GM06990 (cell line): ENCODE data around the gene ACOX3.
A peak's percentile ranks its signal among the peaks of the same experiment; 100 is the strongest.

ENCODE experiments used
- DNase-seq: peaks from one replicate; pipeline ENCODE4 v3.0.0-alpha.2; 2011; ENCODE audit not compliant: insufficient read length; ENCODE audit errors: extremely low read depth
- H3K27me3 ChIP-seq: replicated peaks from 2 replicates; pipeline ENCODE4 v1.6.0; 2011; ENCODE audit warnings: low read length; ENCODE audit not compliant: control insufficient read depth, insufficient read depth
- H3K36me3 ChIP-seq: 2 replicates; pipeline ENCODE4 v1.5.1; 2011; ENCODE audit warnings: low read length; ENCODE audit not compliant: control insufficient read depth, insufficient read depth
- H3K4me3 ChIP-seq: replicated peaks from 2 replicates; pipeline ENCODE4 v1.5.1; 2011; ENCODE audit warnings: low read depth, mild to moderate bottlenecking, control low read depth, low read length
- TF ChIP-seq, protein P1 (sequence below): IDR thresholded peaks from 2 replicates; pipeline ENCODE4 v1.5.1; 2011; ENCODE audit warnings: low read length, control low read depth, mild to moderate bottlenecking, inconsistent platforms; ENCODE audit not compliant: insufficient read depth, poor library complexity, severe bottlenecking

Gene ACOX3

GRCh38 chr4:8392591-8393190, 47.8 kb downstream of the ACOX3 start:
- Histone ChIP-seq H3K36me3 (peaks cover 22% of the 10 kb centered on the region), H3K27me3 (no peaks in the 10 kb centered on the region), H3K4me3 (no peak overlapping the region)
- DNase-seq: no peak
- TF ChIP-seq, protein P1, sequence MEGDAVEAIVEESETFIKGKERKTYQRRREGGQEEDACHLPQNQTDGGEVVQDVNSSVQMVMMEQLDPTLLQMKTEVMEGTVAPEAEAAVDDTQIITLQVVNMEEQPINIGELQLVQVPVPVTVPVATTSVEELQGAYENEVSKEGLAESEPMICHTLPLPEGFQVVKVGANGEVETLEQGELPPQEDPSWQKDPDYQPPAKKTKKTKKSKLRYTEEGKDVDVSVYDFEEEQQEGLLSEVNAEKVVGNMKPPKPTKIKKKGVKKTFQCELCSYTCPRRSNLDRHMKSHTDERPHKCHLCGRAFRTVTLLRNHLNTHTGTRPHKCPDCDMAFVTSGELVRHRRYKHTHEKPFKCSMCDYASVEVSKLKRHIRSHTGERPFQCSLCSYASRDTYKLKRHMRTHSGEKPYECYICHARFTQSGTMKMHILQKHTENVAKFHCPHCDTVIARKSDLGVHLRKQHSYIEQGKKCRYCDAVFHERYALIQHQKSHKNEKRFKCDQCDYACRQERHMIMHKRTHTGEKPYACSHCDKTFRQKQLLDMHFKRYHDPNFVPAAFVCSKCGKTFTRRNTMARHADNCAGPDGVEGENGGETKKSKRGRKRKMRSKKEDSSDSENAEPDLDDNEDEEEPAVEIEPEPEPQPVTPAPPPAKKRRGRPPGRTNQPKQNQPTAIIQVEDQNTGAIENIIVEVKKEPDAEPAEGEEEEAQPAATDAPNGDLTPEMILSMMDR: no peak

DNA sequence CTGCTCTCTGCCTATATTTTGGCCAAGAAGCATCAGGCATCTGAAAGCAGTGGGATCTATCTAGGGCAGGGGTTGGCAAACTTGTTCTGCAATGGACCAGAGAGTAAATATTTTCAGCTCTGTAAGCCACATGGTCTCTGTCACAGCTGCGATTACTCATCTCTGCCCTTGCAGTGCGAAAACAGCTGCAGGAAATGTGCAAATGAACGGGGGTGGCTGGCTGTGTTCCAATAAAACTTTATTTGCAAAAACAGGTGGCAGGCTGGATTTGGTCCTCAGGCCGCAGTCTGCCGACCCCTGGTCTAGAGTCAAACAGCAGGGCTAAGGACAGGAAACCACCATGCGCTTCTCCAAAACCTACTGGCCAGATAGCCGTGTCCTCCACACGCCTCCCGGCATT, 48.6 kb downstream of the ACOX3 start:
- Histone ChIP-seq H3K36me3 (peaks cover 27% of the 10 kb centered on the region), H3K4me3 (no peak overlapping the region), H3K27me3 (no peaks in the 10 kb centered on the region)
- TF ChIP-seq, protein P1: no peak
- peak; percentile 40 for DNase-seq

- peaks cover 33% of the 10 kb centered on the region for H3K36me3 ChIP-seq
- TF ChIP-seq, protein P1: no peak
- no peaks in the 10 kb centered on the region for H3K27me3 ChIP-seq
- H3K4me3 ChIP-seq: no peak overlapping the region
- DNase-seq: no peak
These were observed 49.5 kb downstream of the ACOX3 start for GRCh38 chr4:8391071-8391470.

DNA sequence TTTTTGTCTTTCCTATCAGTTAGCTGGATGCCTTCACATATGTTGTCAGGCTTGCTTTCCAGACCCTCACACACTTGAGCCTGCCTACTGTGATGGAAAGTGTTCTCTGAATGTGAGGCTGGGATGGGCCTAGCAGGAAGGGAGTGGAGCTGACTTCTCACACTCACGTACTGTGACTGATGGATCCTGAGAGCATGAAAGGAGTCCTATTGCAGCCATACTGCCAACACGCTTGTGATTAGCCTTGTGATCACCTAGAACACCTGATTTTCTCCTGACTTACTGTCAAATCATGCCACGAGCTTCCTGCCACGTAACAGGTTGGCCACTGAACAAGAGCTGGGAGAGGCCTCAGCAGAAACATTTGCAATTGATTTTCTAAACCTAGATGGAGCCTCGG, 49.9 kb downstream of the ACOX3 start:
- DNase-seq: no peak

DNA sequence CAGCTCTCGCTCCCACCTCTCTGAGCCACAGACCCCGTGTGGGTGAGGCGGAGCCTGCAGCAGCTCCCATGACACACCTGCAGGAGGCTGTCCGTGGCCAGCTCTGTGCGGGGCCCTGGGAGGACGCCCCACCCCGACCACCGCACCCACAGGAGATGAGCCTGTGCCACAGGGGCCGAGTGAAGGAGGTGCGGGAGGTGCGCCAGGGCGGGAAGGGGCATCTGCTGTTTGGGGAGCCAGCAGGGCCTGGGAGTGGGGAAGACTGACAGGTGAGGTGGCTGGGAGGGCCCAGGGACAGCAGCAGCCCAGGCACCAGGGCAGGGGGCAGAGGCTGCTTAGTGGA, 52.0 kb downstream of the ACOX3 start:
- peaks cover 29% of the 10 kb centered on the region for H3K36me3 ChIP-seq
- no peak overlapping the region for H3K4me3 ChIP-seq
- H3K27me3 ChIP-seq: no peaks in the 10 kb centered on the region
- TF ChIP-seq, protein P1: no peak
- DNase-seq: no peak

More for the DNA sequence above, 49.9 kb downstream of the ACOX3 start:
- Histone ChIP-seq H3K4me3 (no peak overlapping the region), H3K36me3 (peaks cover 31% of the 10 kb centered on the region), H3K27me3 (no peaks in the 10 kb centered on the region)
- TF ChIP-seq, protein P1: no peak
